CD4-positive, alpha-beta T cell treated with Interleukin-15 for 4 hours (primary cell): ENCODE data around the gene VPS16.

Experiments
- DNase-seq: peaks from one replicate; pipeline ENCODE4 v3.0.0-alpha.2; 2020; ENCODE audit warnings: low spot score

Gene VPS16

DNA sequence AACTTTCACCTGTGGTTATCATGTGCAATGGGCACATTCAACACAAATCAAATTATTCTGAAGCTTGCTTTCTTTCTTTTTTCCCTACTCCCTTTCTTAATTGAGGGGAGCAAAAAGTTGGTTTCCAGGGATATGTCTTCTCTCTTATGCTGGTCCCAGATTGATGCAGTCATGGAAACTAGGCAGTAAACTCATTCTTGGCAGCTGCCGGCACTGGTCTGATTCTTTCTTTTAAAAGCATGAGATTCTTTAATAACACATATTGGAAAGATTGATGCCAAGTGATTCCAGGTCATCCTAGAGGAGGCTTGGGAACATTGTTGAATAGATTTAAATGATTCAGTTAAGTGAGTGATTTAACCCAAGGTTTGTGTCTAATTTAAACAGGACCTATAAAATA, 61.7 kb downstream of the VPS16 start:
- DNase-seq, result no peak

DNA sequence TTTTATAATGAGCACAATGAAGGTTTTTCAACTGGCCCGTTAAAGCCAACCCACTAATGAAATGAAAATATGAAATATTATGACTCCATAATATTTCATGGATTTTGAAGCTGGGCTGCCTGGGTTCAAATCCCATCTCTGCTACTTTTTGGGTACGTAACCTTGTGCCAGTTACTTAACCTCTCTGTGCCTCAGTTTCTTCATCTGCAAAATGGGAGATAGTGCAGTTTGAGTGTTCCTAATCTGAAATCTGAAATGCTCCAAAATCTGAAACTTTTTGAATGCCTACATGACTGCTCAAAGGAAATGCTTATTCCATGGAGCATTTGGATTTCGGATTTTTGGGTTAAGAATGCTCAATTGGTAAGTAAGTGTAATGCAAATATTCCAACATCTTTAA, 62.3 kb downstream of the VPS16 start:
- no peak for DNase-seq

DNA sequence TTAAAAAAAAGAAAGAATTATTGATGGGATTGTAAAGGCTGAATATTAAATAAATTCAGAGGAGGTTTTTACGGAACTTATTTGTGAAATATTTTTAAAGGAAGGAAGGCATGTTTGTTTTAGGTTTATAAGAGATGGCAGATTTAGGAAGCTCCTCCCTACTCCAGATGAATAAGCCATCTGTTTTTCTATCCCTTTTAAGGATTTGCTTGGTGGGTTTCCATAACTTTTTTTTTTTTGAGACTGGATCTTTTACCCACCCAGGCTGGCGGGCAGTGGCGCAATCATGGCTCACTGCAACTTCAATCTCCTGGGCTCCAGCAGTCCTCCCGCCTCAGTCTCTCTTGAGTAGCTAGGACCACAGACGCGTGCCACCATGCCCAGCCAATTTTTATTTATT, 63.1 kb downstream of the VPS16 start:
- DNase-seq, result no peak

DNA sequence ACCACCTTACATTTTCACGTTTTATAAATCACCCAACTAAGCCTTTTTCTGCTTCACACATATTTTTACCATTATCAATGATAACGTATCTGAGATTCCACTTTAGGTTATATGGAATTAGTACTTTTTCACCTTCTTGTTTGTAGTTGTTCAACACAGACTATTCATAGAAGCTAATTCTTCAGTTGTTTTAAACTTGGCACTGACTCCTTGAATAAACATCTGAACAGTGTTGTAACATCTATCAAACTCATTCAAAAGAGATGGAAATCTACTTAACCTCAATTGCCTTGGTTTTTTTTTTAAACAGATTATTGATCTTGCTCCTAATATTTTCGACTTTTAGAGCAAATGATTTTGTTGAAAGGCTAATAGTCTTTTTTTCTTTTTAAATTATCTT, 67.0 kb downstream of the VPS16 start:
- DNase-seq, result no peak

DNA sequence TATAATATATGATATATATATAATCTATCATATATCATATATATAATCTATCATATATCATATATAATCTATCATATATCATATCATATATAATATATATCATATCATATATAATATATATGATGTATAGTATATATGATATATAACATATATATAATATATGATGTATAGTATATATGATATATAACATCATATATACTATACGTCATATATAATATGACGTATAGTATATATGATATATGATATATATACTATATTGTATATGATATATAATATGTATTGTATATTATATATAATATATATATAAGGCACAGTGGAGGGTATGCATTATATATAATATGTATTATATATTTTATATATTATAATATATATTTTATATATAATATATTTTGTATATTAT, 69.4 kb downstream of the VPS16 start:
- DNase-seq, result no peak

DNA sequence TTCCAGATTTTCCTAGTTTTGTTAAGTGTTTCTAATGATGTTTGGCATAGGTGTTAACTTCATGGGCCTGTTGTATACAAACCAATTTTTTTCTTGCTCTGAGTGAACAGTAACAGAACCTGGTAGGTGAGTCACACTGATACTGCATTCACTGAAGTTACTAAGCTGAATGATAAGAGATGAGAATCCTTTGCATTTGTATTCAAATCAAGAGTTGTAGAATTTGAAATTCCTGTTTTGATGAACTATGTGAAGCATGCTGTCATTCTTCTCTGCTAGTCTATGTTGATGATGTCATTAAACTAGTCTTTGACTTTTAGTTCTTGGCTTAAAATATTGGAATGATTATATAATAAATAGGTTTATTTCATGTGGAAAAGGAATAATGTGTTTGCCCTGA, 70.7 kb downstream of the VPS16 start:
- no peak for DNase-seq

DNA sequence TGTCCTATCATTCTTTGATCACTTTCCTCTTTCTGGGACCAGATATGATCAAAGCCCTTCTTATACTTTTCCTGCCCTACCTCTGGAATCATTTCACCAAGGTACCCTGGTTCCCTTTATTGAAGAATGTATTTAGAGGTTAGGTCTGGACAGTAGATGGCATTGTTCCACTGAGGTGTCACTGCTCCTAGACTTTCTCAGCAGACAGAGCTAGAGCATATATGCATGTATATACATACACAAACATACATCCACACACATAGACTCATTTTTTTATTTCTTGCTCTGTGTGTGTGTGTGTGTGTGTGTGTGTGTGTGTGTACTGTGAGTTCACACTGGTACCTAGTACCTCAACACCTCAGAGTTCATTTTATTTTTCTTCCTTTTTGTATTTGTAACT, 73.6 kb downstream of the VPS16 start:
- no peak for DNase-seq
